D721Med (cell line): ENCODE measurements around the gene PC.
A peak's percentile ranks its signal among the peaks of the same experiment; 100 is the strongest.

Experiments used
- DNase-seq: peaks from one replicate; pipeline ENCODE4 v3.0.0; 2011; ENCODE audit warnings: low spot score; ENCODE audit not compliant: insufficient read length
- FAIRE-seq: peaks from 2 replicates; lab custom pipeline; 2011; peaks lifted over from hg19 to GRCh38; lab: Jason Lieb, UNC
- CTCF ChIP-seq: IDR thresholded peaks from 2 replicates; pipeline ENCODE4 v1.5.1; 2012; ENCODE audit warnings: mild to moderate bottlenecking, control low read depth; ENCODE audit not compliant: insufficient read depth; ENCODE audit errors: missing control alignments

Gene PC

DNA sequence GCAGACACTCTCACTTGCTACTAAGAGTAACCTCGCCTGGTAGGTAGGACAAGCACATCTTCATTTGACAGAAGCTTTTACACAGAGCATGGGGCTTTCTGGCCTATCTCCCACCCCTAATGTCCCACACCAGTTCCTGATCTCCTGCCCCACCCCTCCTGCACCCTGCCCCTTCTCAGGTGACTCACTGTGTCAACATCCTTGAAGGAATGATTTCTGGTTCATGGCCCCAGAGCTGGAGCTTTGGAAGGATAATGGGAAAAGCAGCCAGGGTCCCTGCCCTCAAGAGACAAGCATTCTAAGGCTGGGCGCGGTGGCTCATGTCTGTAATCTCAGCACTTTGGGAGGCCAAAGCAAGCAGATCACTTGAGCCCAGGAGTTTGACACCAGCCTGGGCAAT, 54.1 kb downstream of the PC start:
- DNase-seq (no peak), FAIRE-seq (no peak)

GRCh38 chr11:66902486-66903177, 55.6 kb downstream of the PC start:
- FAIRE-seq (no peak), DNase-seq (no peak)
- TF ChIP-seq CTCF: no peak

More for the DNA sequence above, 54.1 kb downstream of the PC start:
- TF ChIP-seq CTCF: no peak

DNA sequence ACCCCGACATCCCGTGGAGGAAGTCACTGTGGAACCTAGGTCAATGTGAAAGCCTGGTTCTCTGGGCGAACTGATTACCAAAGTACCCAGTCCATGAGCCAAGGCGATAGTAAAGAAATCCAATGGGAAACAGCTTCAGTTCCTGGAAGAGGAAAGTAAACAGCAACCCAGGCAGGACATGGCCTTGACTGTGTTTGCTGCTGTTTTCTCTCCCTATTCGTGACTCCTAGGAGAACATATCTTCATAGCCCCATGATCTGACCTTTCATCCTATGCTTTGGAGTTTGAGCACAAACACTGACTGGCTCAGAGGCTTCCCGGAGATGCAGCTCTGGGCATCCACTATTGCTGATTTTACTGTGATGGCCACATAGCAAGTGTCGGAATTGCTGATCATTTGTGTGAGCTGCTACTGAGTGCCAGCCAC, 56.2 kb downstream of the PC start:
- no peak for FAIRE-seq
- no peak for DNase-seq
- TF ChIP-seq CTCF: no peak

GRCh38 chr11:66894141-66894540, 64.0 kb downstream of the PC start:
- FAIRE-seq (no peak), DNase-seq (no peak)
- no peak for TF ChIP-seq CTCF

GRCh38 chr11:66892911-66893310, 65.3 kb downstream of the PC start:
- no peak for TF ChIP-seq CTCF
- DNase-seq (no peak), FAIRE-seq (no peak)

DNA sequence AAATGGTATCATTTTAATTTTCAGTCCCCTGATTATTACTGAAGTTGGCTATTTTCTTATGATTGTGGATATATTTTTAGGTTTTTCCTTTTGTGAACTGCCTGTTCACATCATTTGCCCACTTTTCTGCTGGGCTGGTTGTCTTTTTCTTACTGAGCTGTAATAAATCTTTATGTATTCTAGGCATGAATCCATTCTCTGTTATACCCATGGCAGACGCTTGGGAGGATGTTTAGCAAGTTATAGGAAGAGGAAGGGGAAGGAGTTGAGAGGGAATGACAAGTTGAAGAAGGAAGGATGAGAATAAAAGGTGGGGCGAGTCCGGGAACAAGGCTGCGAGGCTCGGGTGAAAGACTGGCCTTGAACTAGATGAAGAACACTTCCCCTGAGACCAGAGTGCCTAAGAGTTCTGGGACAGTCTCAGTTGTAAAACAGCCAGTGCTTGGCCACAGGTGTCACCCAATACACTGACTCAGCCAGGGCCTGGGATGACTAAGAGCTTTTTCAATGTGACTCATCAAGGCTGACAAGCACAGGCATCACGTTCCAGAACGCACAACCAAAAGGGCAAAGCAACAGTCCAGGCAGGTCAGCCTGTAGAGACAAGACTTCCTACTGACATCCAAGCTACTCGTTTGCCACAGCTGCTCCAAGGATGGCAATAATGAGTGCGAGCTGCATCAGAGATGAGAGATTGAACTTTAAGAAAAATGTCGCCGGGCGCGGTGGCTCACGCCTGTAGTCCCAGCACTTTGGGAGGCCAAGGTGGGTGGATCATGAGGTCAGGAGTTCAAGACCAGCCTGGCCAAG, 66.1 kb downstream of the PC start:
- DNase-seq: no peak
- TF ChIP-seq CTCF: no peak
- FAIRE-seq: no peak

- TF ChIP-seq CTCF: no peak
- peak; percentile 62 for DNase-seq
- FAIRE-seq: no peak
Measured at GRCh38 chr11:66889960-66890359, 68.2 kb downstream of the PC start.
